ENCODE data around the gene AIRE.
"Not testable (repeated sequence)": the region's sequence is repeated elsewhere in the genome, so short reads cannot be mapped to it uniquely, and the experiment has no call there.

Gene AIRE

DNA sequence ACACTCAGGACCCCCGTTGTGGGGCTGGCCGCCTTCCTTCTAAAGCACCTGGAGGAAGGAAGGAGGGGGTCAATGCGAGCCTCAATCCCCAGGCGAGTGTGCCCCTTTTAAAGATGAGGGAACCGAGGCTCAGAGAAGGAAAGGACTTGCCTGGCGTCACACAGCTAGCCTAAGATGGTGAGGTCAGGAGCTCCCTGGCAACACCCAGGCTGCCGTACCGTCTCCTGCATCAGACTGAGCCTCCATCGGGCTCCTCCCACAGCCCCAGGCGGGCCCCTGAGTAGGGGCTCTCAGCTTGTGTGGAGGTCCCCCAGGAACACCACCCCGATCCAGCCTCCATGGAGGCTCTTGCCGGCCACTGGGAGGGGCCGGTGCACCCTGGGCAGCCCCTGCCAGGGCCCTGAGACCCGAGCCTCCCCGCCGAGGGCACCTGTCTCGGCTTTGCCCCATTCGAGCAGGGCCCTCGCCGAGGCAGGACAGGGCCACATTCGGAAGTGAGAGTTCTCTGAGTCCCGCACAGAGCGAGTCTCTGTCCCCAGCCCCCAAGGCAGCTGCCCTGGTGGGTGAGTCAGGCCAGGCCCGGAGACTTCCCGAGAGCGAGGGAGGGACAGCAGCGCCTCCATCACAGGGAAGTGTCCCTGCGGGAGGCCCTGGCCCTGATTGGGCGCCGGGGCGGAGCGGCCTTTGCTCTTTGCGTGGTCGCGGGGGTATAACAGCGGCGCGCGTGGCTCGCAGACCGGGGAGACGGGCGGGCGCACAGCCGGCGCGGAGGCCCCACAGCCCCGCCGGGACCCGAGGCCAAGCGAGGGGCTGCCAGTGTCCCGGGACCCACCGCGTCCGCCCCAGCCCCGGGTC, at the start of gene AIRE:
Gene AIRE, plus strand, starts transcription at position 739 of the 855 bp plus-strand sequence. CDS start 131 bp downstream, outside the sequence.
- Mint-ChIP-seq H3K9me3 (ENCODE audit: low read depth) (no peaks in the 10 kb centered on the region), H3K36me3 (no peaks in the 10 kb centered on the region), H3K4me3 (no peak within 1 kb of the TSS), H3K27ac (no peak within 1 kb of the TSS), H3K27me3 (no peaks in the 10 kb centered on the region), H3K4me1 (ENCODE audit: low read depth) (no peaks in the 10 kb centered on the region)

DNA sequence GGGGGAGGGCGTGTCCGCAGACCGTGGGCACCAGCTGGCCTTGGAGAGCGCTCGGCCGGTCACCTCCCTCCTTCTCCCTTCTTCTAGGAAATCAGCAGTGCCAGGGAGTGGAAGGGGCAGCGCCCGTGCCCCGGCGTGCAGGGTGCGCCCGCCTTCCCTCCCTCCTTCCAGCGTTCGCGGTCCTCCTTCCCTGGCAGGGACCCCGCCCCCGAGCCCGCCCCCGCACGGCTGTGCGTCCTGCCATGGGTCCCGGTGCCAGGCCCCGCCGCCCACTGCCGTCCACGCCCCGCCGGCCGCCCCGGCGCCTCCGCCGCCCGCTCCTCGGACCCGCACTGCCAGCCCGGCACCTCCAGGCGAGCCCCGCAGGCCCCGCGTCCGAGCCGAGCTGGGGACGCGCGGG, 45.3 kb upstream of the AIRE start:
- not testable (repeated sequence) for H3K4me3 Mint-ChIP-seq; H3K27ac Mint-ChIP-seq; H3K9me3 Mint-ChIP-seq (ENCODE audit: low read depth); H3K27me3 Mint-ChIP-seq; H3K36me3 Mint-ChIP-seq; H3K4me1 Mint-ChIP-seq (ENCODE audit: low read depth)

DNA sequence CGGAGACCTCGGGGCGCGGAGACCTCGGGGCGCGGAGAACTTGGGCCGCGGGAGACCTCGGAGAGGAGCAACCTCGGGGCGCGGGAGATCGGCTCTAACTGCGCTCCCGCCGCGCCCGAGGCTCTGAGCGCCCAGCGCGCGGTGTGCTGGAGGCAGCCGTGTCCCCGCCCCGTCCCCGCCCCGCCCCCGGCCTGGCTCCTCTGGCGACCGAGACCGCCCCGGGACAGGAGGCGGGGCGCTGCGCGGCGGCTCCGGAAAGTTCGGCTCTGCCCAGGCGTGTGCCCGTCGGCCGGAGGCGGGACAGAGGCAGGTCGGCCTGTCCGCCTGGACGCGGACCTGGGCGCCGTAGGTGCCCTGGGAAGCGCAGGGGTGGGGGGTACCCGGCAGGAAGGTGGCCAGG, 44.8 kb upstream of the AIRE start, which contains the start of gene ICOSLG:
Gene ICOSLG, minus strand, starts transcription at position 102 of the 400 bp plus-strand sequence. CDS start 126 bp downstream, outside the sequence.
- not testable (repeated sequence) for H3K4me1 Mint-ChIP-seq (ENCODE audit: low read depth); H3K9me3 Mint-ChIP-seq (ENCODE audit: low read depth); H3K27me3 Mint-ChIP-seq; H3K36me3 Mint-ChIP-seq; H3K4me3 Mint-ChIP-seq; H3K27ac Mint-ChIP-seq

DNA sequence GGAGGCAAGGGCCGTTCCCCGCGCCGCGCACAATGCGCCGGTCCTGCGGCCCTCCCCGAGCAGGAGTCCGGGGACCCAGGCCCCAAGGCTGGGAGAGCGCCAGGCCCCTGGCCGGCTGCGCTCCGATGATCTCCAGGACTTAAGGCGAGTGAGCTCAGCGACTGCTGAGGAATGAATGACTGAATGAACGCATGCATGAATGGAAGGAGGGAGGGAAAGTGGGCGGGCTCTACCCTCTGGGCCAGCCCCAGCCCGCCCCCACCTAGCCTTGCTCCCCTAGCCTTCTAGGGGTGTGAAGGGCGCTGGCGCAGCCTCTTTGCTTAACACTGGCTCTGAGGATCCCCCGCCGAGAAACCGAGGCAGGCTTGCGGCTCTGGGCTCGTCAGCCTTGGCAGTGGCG, 44.4 kb upstream of the AIRE start:
- not testable (repeated sequence) for H3K27me3 Mint-ChIP-seq; H3K9me3 Mint-ChIP-seq (ENCODE audit: low read depth); H3K36me3 Mint-ChIP-seq; H3K27ac Mint-ChIP-seq; H3K4me3 Mint-ChIP-seq; H3K4me1 Mint-ChIP-seq (ENCODE audit: low read depth)

DNA sequence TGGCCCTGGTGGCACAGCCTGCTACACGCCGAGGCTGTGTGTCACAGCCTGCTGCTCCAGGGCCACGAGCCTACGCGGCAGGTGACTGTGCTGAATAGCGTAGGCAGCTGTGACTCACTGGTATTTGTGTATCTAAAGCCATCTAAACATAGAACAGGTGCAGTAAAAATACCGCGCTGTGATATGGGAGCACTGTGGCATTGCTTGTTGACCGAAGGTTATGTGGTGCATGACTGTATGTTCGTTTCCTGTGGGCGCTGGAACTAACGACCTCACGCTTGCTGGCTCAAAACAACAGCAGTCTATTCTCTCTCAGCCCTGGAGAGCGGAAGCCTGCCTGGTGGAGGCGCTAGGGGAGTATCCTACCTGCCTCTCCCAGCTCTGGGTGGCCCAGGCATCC, 41.7 kb upstream of the AIRE start:
- H3K4me3 Mint-ChIP-seq; H3K4me1 Mint-ChIP-seq (ENCODE audit: low read depth); H3K36me3 Mint-ChIP-seq; H3K9me3 Mint-ChIP-seq (ENCODE audit: low read depth); H3K27me3 Mint-ChIP-seq; H3K27ac Mint-ChIP-seq: not testable (repeated sequence)

DNA sequence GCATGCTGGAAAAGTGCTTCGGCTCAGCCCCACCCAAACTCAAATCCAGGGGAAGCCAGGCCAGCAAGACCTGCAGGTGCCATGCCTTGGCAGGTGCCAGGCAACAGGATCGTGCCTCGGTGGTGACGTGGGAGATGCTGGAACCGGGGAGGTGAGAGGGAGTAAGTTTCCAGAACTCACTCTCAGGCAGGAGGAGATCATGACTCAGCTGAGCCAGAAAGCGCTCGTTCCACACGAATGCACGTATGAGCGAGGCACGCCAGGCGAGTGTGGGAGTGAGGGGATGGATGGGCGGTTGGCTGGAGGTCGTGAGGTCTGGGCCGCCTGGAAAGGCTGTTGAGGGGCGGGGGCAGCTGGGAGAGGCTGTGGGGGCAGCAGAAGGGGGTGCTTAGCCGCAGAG, 37.8 kb upstream of the AIRE start:
- H3K4me3 Mint-ChIP-seq; H3K4me1 Mint-ChIP-seq (ENCODE audit: low read depth); H3K9me3 Mint-ChIP-seq (ENCODE audit: low read depth); H3K27ac Mint-ChIP-seq; H3K36me3 Mint-ChIP-seq; H3K27me3 Mint-ChIP-seq: not testable (repeated sequence)

DNA sequence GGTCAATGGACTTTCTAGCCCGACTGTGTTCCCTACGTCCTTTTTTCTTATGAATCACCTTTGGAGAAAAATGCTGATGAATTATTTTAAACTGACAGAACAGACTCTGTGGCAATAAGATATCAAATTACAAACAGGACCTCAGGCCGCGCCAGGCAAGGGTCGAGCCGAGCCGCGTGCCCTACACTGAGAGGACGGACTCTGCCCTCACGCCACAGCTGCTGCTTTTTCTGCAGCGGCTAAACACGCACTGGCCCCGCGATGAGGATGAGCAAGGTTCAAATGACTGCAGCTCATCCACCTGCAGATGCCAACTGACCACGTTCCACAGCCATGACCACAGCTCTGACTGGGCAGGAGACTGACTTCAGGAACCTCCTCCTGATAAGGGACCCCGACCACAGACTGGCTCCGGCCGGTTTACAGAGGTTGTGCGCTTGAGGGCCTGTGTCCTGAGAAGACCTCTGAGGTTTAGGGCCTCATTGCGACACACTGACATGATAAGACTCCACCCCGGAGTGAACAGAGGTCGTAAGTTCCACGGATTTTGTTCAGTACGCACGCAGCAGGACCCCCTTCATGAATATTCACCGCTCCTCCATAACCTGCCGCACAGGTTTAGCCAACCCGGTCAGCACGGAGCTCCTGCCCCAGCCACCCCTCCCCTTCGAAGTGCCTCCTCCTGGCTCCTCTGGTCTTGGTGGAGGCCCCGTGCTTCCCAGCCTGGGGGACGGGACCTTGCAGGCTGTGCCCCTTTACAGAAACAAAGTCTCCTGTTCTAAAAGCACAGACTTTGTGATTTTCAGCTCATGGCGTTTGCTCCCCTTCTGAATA, 36.3 kb upstream of the AIRE start:
- not testable (repeated sequence) for H3K27ac Mint-ChIP-seq; H3K9me3 Mint-ChIP-seq (ENCODE audit: low read depth); H3K36me3 Mint-ChIP-seq; H3K4me1 Mint-ChIP-seq (ENCODE audit: low read depth); H3K27me3 Mint-ChIP-seq; H3K4me3 Mint-ChIP-seq

DNA sequence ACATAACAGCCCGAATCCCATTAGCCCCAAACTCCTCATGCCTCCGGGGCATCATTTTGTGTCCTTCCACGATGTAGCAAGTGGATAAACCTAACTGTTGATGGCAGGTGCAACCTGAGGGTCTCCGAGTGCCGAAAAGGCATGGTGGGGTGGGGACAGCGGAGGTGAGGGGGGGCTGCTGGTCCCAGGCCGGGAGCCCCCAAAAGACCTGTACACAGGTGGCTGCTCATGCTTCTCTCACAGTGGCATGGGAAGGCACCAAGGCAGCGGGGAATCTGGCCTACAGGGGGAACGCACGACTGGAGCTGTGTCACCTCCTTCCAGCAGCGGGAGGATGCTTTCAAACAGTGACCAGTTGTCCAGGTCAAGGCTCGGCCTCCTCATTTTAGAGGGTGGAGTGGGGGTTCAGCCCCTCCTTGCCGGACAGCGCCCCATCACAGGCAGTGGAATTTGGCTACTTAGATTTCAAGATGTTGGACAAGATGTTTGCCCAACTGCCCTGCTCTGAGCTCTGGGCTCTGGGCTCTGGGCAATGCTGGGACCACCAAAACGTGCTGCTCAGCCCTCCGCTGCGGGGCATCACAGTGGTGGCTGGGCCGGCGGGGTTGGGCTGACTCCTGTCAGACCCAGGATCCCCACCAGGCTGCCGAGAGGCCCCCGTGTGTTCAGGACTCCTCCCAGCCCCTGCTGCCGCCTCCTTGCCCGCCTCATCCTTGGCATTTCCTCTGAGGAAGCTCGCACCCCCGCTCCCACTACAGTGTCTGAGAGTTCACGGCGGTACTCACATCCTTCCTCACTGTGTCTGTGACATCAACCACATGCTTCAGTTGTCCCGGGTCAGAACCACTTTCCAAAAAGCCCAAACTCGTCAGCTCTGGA, 31.6 kb upstream of the AIRE start:
- Mint-ChIP-seq H3K4me3 (no peak overlapping the region), H3K4me1 (ENCODE audit: low read depth) (peaks cover 2% of the 10 kb centered on the region), H3K36me3 (no peaks in the 10 kb centered on the region), H3K27me3 (peaks cover 2% of the 10 kb centered on the region), H3K27ac (no peak overlapping the region), H3K9me3 (ENCODE audit: low read depth) (no peaks in the 10 kb centered on the region)

DNA sequence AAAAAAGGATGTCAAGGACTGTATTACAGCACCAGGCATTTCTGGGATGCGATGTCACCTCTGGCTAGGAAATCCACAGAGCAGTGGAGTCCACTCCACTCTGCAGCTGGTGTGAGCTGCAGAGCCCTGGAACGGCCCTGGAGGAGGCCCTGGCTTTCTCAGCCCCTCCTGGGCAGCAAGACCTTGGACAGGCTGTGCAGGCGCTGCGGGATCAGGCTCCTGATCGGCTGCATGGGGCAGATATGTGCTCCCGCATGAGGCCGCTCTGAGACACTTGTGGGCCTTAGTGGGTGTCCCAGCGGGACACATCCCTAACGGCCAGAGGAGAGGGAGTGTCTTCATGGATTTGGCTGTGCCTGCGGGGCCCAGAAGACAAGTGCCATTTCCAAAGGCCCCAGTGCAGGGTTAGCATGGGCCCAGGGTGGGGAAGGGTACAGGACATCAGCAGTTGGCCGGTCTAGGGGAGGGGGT, 30.1 kb upstream of the AIRE start:
- no peak overlapping the region for H3K27ac Mint-ChIP-seq

DNA sequence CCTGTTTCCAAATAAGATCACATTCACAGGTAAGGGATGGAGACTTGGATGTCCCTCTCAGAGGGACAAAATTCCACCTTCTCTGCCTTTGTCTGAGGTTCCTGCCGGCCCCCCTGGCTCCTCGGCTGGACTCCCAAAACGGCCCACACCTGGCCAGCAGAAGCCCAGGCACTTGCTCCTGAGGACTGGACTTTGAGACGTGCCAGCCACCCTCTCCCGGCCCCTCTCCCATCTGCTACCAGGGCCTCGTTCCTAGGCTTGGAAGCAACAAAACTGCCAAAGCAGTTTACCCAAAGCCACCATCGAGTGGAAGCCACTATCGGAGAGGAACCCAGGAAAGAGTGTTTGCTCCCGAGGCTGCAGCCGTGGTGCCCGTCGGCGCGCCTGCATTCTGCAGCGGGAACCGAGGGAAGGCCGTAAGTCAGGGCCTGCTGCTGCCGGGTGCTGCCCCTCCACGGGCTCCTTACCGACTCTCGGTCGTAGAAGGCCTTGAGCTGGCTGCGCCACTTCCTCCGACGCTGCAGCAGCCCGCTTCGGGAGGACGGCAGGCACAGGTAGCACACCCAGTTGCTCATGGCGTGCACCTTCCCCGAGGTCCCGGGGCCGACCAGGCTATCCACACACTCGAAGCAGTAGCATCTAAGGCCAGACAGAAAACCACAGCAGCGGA, 27.5 kb upstream of the AIRE start:
- Mint-ChIP-seq H3K4me3 (no peak overlapping the region), H3K9me3 (ENCODE audit: low read depth) (no peaks in the 10 kb centered on the region), H3K27me3 (peaks cover 2% of the 10 kb centered on the region), H3K4me1 (ENCODE audit: low read depth) (peaks cover 2% of the 10 kb centered on the region), H3K27ac (no peak overlapping the region), H3K36me3 (no peaks in the 10 kb centered on the region)

More for the DNA sequence above, 30.1 kb upstream of the AIRE start:
- no peaks in the 10 kb centered on the region for H3K36me3 Mint-ChIP-seq
- peaks cover 2% of the 10 kb centered on the region for H3K27me3 Mint-ChIP-seq
- peaks cover 2% of the 10 kb centered on the region for H3K4me1 Mint-ChIP-seq (ENCODE audit: low read depth)
- no peaks in the 10 kb centered on the region for H3K9me3 Mint-ChIP-seq (ENCODE audit: low read depth)
- no peak overlapping the region for H3K4me3 Mint-ChIP-seq

DNA sequence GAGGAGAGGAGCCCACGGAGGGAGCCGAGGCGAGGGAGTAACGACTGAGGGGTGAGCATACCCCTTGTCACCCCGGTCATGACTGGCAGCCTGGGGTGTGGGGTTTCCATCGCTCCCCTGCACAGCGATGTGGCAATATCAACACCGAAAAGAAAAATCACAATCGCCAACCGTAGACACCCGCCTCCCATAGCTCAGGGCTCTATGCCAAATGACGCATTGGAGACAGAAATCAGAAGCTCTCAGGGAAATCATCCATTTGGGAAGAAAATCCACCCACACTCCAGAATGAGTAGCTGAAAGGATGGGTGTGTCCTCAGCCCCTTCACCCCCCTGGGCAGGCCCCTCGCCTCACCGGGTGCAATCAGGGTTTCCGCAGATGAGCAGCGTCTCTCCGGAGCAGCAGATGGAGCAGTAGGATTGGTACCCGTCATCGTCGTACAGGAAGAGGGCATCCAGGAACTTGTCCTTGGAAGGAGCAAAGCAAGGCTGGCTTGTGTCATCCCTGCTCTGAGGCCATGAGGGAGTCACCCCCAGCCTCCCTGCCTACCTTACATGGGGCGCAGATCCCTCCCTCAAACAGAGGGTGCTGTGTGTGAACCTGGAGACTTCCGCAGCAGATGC, 26.5 kb upstream of the AIRE start:
- no peak overlapping the region for H3K4me3 Mint-ChIP-seq
- H3K4me1 Mint-ChIP-seq (ENCODE audit: low read depth): peaks cover 2% of the 10 kb centered on the region
- H3K9me3 Mint-ChIP-seq (ENCODE audit: low read depth): no peaks in the 10 kb centered on the region
- peaks cover 2% of the 10 kb centered on the region for H3K27me3 Mint-ChIP-seq
- no peaks in the 10 kb centered on the region for H3K36me3 Mint-ChIP-seq
- no peak overlapping the region for H3K27ac Mint-ChIP-seq

DNA sequence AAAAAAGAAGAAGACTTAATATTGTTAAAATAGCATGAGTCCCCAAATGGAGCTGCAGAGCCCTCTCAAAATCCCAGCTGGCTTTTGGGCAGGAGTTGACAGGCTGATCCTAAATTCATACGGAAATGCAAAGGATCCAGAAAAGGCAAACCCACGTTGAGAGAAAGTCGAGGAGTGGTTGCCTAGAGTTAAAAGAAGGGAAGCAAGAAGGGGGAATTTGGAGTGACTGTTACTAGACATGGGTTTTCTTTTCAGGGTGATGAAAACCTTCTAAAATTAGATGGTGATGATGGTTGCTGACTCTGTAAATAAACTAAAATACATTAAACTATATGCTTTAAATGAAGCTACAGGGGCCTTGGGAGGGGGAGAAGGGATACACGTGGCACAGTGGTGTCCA, 25.6 kb upstream of the AIRE start:
- Mint-ChIP-seq H3K9me3 (ENCODE audit: low read depth) (no peaks in the 10 kb centered on the region), H3K36me3 (no peaks in the 10 kb centered on the region), H3K4me1 (ENCODE audit: low read depth) (no peaks in the 10 kb centered on the region), H3K27ac (no peak overlapping the region), H3K4me3 (no peak overlapping the region), H3K27me3 (no peaks in the 10 kb centered on the region)

DNA sequence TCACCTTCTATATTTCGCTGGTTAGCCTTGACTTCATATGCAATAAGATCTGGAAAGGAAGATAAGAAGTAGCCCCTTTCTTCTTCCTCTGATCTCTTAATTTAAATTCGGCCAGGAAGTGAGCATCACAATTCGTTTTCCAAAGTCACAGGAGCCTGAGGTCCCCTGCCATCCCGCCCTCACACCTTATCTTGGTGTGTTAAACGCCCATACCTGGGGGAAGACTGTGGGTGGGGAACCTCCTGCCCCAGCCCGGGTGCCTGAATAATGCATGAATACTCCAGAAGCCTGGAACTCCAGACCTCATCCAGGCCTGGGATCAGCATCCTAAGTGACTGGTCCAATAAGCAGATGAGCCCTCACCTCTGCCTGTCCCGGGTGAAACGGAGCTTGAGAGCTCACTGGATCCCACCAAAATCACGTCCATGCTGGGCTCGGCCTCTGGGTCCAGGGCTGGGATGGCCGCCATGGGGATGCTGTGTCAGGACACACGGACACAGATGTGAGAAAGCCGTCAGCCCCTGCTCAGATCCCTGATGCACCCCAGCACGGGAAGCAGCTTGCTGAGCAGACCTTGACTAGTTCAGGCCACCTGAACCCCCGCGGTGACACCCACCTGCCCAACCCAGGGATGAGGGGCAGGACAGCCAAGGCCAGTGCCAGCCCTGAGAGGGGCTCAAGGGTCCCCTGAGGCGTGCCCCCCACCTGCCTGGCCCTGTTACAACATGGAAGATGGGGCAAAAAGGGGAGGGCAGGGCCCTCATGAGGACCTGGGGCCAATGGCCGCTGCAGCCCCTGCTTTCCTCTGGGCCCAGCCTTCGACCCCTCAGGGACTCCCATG, 24.7 kb upstream of the AIRE start:
- Mint-ChIP-seq H3K27ac (no peak overlapping the region), H3K36me3 (no peaks in the 10 kb centered on the region), H3K9me3 (ENCODE audit: low read depth) (no peaks in the 10 kb centered on the region), H3K27me3 (no peaks in the 10 kb centered on the region), H3K4me3 (no peak overlapping the region), H3K4me1 (ENCODE audit: low read depth) (no peaks in the 10 kb centered on the region)

All from activated naive CD8-positive, alpha-beta T cell (primary cell).